GM19397 (cell line): Measurements from ENCODE around the gene ACTR2.
A peak's percentile ranks its signal among the peaks of the same experiment; 100 is the strongest.
"Not testable (repeated sequence)": the region's sequence is repeated elsewhere in the genome, so short reads cannot be mapped to it uniquely, and the experiment has no call there.

Source experiments
- ATAC-seq: cut with Tn5 transposase; IDR thresholded peaks from one replicate; pipeline ENCODE4 v1.9.1; 2021; ENCODE audit warnings: mild to moderate bottlenecking, moderate library complexity; ENCODE audit not compliant: unreplicated experiment

The ACTR2 gene

DNA sequence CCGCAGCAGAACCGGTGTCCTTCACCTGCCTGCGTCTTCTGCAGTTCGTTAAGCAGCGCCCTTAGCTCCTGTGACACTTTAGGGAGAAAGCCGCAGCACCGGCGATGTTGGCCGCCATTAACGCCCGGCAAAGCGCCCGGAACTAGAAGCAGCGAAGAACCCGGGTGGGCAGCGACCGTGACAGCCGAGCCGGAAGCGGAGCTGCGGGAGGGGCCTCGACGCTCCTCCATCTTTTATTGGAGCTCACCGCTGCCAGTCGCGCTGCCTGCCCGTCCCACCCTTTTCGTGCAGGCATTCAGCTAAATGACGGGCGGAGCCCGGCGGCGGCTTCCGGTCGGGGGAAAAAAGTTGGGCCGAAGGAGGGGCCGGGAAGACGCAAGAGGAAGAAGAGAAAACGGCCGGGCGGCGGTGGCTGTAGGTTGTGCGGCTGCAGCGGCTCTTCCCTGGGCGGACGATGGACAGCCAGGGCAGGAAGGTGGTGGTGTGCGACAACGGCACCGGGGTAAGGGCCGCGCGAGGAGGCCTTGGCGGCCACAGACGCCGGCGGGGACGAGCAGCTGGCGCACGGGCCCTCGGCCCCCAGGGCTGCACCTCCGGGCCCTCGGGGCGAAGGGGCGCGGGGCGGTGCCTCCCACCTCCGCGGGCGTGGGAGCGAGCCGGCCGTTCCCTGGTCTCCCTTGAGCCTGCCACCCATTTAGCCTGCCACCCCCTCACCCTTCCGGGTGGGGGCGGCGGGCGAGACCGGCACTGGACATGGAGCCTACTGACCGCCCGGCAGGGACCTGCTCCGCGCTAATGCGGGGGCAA is at the start of gene ACTR2:
ACTR2 (plus strand) TSS at position 376 of the 807 bp plus-strand sequence; CDS start at position 455, 79 bp downstream.
- ATAC-seq, result peak; percentile 89

- no peak for ATAC-seq
Measured at GRCh38 chr2:65182570-65182969, 45.1 kb upstream of the ACTR2 start.

DNA sequence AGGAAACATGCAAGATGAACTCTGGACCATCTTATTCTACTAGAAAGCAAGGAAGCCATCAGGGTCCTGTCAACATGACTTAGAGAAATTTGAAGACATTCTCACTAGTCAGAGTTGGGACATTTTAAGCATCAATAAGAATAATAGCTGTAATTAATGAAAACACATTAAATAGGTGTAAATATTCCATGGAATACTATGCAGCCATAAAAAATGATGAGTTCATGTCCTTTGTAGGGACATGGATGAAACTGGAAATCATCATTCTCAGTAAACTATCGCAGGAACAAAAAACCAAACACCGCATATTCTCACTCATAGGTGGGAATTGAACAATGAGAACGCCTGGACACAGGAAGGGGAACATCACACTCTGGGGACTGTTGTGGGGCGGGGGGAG is 44.2 kb upstream of the ACTR2 start:
- ATAC-seq, result not testable (repeated sequence)

DNA sequence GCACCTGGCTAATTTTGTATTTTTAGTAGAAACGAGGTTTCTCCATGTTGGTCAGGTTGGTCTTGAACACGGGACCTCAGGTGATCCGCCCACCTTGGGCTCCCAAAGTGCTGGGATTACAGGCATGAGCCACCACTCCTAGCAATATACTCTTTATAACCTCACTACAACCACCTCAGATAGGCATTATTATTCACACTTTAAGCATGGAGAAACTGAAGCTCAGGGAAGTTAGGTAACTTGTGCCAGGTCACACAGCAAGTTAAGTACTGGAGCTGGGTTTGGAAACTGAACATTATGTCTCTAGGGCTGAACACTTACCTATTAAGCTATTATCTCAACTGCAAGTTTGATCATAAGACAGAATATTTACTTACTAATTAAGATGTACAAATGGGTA is 42.6 kb upstream of the ACTR2 start:
- no peak for ATAC-seq

DNA sequence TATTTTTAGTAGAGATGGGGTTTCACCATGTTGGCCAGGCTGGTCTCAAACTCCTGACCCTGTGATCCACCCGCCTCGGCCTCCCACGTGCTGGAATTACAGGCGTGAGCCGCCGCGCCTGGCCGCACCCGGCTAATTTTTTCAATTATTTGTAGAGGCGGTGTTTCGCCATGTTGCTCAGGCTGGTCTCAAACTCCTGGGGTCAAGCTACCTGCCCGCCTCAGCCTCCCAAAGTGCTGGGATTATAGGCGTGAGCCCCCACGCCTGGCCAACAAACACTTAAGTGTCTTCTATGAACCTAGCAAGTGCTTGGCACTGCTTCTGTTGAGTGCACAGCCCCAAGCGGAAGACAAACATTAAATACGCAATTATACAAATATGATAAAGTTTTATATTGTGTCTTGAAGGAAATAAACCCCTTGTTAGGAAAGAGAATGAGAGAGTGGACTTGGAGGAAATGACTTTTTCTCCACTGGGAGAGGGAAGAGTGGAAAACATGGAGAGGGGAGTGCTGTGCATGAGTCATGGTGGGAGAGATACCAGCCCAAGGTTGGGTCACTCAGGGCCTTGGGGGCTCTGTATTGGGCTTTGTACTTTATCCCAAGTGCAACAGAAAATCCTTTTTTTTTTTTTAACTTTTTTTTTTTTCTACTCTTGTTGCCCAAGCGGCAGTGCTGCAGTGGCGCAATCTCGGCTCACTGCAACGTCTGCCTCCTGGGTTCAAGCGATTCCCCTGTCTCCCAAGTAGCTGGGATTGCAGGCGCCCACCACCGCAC is 41.4 kb upstream of the ACTR2 start:
- no peak for ATAC-seq

DNA sequence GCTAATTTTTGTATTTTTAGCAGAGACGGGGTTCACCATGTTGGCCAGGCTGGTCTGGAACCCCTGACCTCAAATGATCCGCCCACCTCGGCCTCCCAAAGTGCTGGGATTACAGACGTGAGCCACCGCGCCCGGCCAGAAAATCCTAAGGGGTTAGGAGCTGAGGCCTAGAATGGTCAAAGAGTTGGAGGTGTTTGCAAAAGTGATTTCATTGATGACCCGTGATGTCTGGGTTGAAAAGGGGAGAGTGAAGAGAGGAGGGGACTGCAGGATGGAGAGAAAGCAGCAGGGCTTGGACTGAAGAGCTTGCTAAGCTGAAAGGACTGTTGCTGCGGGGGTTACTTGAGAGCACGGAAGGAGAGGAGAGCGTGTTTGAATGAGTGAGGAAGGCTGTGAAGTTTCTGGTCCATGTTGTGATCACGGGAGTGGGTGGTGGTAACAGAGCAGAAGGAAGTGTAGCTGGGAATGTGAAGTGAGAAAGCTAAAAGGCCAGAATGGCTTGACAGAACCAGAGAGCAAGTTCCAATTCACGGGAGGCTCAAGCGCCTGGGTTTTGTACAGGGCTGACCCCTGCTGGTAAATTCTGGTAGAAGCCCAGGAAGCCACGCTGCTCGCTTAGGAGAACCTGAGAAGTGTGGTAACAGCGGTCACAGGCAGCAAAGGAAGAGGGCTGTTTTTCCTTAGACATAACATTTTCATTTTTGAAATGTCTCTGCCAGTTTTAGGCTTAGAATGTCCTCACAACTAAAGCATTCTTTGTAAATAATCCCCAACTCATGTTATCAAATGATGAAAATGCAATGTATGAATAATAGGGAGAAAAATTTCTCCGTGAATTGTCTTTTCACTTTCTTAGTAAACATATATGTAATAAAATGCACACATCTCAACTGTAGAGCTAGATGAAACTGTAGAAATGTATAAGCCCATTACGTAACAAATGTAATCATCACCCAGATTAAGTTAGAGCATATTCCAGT is 40.5 kb upstream of the ACTR2 start:
- peak; percentile 64 for ATAC-seq

- ATAC-seq, result no peak
Measured at GRCh38 chr2:65193446-65193845, 34.2 kb upstream of the ACTR2 start.

DNA sequence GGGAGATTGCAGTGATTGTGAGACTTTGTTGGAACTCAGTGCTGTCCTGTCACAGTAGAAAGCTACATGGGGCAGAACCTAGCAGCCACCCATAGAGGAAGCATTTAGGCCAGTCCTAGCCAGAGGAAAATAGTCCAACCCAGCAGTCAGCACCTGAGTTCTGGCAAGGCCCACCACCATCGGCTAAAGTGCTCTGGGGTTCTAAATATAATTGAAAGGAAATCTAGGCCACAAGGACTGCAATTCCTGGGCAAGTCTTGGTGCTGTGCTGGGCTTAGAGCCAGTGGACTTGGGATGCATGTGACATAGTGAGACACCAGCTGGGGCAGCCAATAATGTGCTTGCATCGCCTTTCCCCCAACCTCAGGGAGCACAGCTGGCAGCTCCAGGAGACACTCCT is 28.9 kb upstream of the ACTR2 start:
- no peak for ATAC-seq

- ATAC-seq, result no peak
Measured at GRCh38 chr2:65199166-65199565, 28.5 kb upstream of the ACTR2 start.

GRCh38 chr2:65199891-65200290 is 27.7 kb upstream of the ACTR2 start:
- ATAC-seq, result no peak

DNA sequence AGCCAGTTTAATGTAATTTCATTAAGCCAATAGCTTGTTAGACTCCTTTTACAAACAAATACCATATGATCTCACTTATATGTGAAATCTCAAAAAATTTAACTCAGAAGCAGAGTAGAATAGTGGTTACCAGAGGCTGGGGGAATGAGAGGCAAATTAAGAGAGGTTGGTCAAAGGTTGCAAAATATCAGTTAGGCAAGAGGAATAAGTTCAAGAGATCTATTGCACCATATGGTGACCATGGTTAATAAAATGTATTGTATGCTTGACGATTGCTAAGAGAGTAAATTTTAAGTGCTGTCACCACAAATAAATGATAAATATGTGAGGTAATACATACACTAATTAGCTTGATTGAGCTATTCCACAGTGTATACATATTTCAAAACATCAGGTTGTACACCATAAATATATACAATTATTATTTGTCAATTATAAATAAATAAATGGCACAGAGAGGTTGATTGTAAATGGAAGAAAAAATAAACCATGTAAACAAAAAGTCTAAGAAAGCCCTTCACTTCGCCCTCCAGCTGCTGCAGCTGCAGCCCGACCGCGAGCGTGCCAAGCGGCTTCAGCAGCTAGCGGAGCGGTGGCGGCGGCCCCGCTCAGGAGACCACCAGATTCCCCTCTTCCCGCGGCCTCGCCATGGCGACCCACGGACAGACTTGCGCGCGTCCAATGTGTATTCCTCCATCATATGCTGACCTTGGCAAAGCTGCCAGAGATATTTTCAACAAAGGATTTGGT is 23.0 kb upstream of the ACTR2 start:
- ATAC-seq, result no peak

DNA sequence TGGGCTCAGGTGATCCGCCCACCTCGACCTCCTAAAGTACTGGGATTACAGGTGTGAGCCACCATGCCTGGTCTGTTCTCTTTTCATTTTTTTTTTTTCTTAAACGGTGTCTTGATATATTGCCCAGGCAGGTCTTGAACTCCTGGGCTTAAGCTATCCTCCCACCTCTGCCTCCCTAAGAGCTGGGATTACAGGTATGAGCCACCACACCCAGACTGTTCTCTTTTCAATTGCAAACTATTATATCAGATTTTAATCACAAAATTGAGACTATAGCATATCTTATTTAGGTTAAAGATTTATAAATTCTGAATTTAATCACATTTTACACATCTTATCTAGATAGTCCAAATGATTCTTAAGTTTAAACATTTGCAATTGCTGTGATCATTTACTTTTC is 15.5 kb upstream of the ACTR2 start:
- ATAC-seq, result no peak

- ATAC-seq, result no peak
Measured at GRCh38 chr2:65212619-65213018, 15.0 kb upstream of the ACTR2 start.

DNA sequence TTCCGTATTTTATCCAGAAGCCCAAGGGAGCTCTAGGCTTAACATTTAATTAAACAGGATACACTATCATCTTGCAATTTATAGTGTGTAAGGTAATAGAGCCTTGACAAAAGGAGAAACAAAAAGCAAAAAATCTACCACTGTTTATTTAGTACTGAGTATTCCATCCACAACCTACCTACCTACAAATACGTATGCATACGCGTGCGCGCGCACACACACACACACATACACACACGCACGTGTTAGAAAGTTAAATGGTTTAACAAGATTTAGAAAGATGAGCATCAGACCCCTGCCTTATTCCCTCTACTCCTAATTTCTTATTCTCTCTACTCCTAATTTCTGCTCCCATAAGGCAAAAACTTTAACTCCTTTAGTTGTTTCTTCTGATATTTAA is 14.6 kb upstream of the ACTR2 start:
- no peak for ATAC-seq

- ATAC-seq, result no peak
Measured at GRCh38 chr2:65214361-65214760, 13.3 kb upstream of the ACTR2 start.

DNA sequence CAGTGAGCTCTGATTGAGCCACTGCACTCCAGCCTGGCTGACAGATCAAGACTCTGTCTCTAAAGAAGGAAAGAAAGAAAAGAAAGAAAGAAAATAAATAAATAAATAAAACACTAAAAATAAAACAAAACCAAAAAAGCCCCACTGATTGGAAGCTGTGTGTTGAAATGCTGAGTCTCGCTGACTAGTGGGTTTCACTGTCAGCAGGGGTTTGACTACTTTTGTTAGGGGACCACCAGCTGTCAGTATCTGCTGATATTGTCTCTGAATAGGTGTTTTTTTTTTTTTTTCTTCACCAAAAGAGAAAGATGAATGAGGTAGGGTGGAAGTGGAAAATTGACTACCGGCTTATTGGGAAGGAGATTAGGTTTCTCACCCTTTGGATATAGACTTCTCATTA is 12.8 kb upstream of the ACTR2 start:
- ATAC-seq, result no peak

- ATAC-seq, result no peak
Measured at GRCh38 chr2:65215946-65216345, 11.7 kb upstream of the ACTR2 start.

- ATAC-seq, result no peak
Measured at GRCh38 chr2:65220432-65221131, 7.0 kb upstream of the ACTR2 start.

DNA sequence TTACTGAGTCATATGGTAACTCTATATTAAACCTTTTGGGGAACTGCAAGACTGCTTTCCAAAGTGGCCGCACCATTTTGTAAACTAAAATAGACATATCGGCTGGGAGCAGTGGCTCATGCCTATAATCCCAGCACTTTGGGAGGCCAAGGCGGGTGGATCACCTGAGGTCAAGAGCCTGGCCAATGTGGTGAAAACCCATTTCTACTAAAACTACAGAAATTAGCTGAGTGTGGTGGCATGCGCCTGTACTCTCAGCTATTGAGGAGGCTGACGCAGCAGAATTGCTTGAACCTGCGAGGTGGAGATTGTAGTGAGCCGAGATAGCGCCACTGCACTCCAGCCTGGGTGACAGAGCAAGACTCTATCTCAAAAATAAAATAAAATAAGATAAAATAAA is 6.4 kb upstream of the ACTR2 start:
- not testable (repeated sequence) for ATAC-seq

DNA sequence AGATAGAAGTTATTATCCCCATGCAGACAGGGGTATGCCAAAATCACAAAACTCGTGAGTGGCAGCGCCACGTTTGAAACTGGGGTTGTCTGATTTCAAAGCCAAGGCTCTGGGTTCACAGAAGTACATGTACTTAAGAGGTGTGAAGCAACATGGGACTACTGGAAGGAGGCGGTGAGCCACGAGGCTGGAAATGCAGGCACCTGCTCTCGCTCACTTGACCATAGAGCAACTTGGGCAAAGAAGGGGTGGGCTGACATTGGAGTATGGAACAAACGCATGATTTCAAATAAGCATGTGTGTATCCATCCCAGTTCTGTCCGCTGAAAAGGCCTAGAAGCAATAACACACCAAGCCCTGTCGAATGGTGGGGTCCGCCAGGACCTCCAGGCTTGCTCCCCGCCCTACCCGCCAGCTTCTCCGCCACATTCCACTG is 593 bp upstream of the ACTR2 start:
- ATAC-seq, result peak; percentile 18
